ENCODE results near the gene SMARCB1. TPM values are rescaled to one million over a fixed set of nuclear protein-coding genes. Genes with fewer than 3 reads are reported as not detected.

The SMARCB1 gene
- total RNA-seq, 3 donors from 2014 or later, result 34.6 to 60.2 (median 50.1) TPM

- Histone ChIP-seq H3K4me3 (peak within 1 kb of the TSS in 1 of 3 donors; percentile 27), H3K9me3 (no peaks in the 10 kb centered on the region), H3K36me3 (no peaks in the 10 kb centered on the region), H3K27me3 (no peaks in the 10 kb centered on the region), H3K4me1 (peaks cover 0 to 5% of the 10 kb centered on the region in 2 donors), H3K27ac (peak within 1 kb of the TSS in 1 of 2 donors; percentile 19)
- TF ChIP-seq POLR2A (IDR thresholded peaks at IDR 0.05) (no peak), CTCF (IDR thresholded peaks at IDR 0.05) (no peak), POLR2AphosphoS5 (IDR thresholded peaks at IDR 0.05) (no peak)
- intact Hi-C loops (cut with DNase I; ENCODE audit: low total_unique reads), result no loop called here
- DNase-seq (ENCODE audit: low spot score in 2 of 2), result no peak
Measured at GRCh38 chr22:23762842-23763578, 23.8 kb upstream of the SMARCB1 start, which contains the start of gene C22orf15. C22orf15 (plus strand) TSS chr22:23762990; CDS start chr22:23763307, 317 bp downstream.

GRCh38 chr22:23763579-23763945 lies 23.2 kb upstream of the SMARCB1 start:
- H3K36me3 ChIP-seq, result no peaks in the 10 kb centered on the region
- DNase-seq (ENCODE audit: low spot score in 2 of 2), result no peak
- intact Hi-C loops (cut with DNase I; ENCODE audit: low total_unique reads), result no loop called here
- no peak for TF ChIP-seq POLR2AphosphoS5 (IDR thresholded peaks at IDR 0.05)
- TF ChIP-seq CTCF (IDR thresholded peaks at IDR 0.05), result no peak
- TF ChIP-seq POLR2A (IDR thresholded peaks at IDR 0.05), result no peak
- H3K4me1 ChIP-seq, result peaks cover 0 to 5% of the 10 kb centered on the region in 2 donors
- peak overlapping the region in 1 of 2 donors; percentile 19 for H3K27ac ChIP-seq
- H3K27me3 ChIP-seq, result no peaks in the 10 kb centered on the region
- H3K9me3 ChIP-seq, result no peaks in the 10 kb centered on the region
- H3K4me3 ChIP-seq, result peak overlapping the region in 1 of 3 donors; percentile 27

GRCh38 chr22:23763954-23764353 lies 22.8 kb upstream of the SMARCB1 start:
- H3K27me3 ChIP-seq, result no peaks in the 10 kb centered on the region
- peaks cover 0 to 5% of the 10 kb centered on the region in 2 donors for H3K4me1 ChIP-seq
- intact Hi-C loops (cut with DNase I; ENCODE audit: low total_unique reads), result no loop called here
- peak overlapping the region in 1 of 3 donors; percentile 27 for H3K4me3 ChIP-seq
- no peaks in the 10 kb centered on the region for H3K36me3 ChIP-seq
- DNase-seq (ENCODE audit: low spot score in 2 of 2), result no peak
- H3K27ac ChIP-seq, result no peak overlapping the region
- TF ChIP-seq CTCF (IDR thresholded peaks at IDR 0.05) (no peak), POLR2AphosphoS5 (IDR thresholded peaks at IDR 0.05) (no peak), POLR2A (IDR thresholded peaks at IDR 0.05) (no peak)
- H3K9me3 ChIP-seq, result no peaks in the 10 kb centered on the region

- H3K9me3 ChIP-seq, result no peaks in the 10 kb centered on the region
- peaks cover 0 to 5% of the 10 kb centered on the region in 2 donors for H3K4me1 ChIP-seq
- H3K27me3 ChIP-seq, result no peaks in the 10 kb centered on the region
- intact Hi-C loops (cut with DNase I; ENCODE audit: low total_unique reads), result loop anchor here (5.0 kb wide), 1 partner anchor 87 kb away; no protein-coding TSS in a partner anchor
- TF ChIP-seq CTCF (IDR thresholded peaks at IDR 0.05), result no peak
- no peak for TF ChIP-seq POLR2A (IDR thresholded peaks at IDR 0.05)
- no peak for TF ChIP-seq POLR2AphosphoS5 (IDR thresholded peaks at IDR 0.05)
- H3K4me3 ChIP-seq, result no peak overlapping the region
- no peak overlapping the region for H3K27ac ChIP-seq
- H3K36me3 ChIP-seq, result no peaks in the 10 kb centered on the region
- DNase-seq (ENCODE audit: low spot score in 2 of 2), result no peak
Measured at GRCh38 chr22:23764899-23765881, 21.6 kb upstream of the SMARCB1 start.

All from breast epithelium (tissue), 4 donors.